Heart left ventricle (tissue), 16 donors: ENCODE measurements around the gene TAMALIN. TPM values are rescaled to one million over a fixed set of nuclear protein-coding genes. Genes with fewer than 3 reads are reported as not detected.

Experiments
- ATAC-seq, 4 donors: fragments of 200-7000 bp; cut with Tn5 transposase; one replicate each; pipeline ENCODE4 v1.9.1; 2020 to 2022; ENCODE audit warnings: moderate library complexity in 4 of 4, mild to moderate bottlenecking in 3 of 4, moderate number of reproducible peaks in 1 of 4
- DNase-seq, 5 donors: peaks; one replicate each; pipeline ENCODE4 v3.0.0-alpha.2; 2020
- H3K27ac ChIP-seq, 12 donors: fragments of 200-600 bp; sonication (generic) in 4 of 12; one replicate each; pipeline versions ENCODE4 v1.5.0 to v1.8.0; 2016 to 2022; ENCODE audit warnings: mild to moderate bottlenecking in 2 of 12
- H3K27me3 ChIP-seq, 9 donors: fragments of 200-600 bp; sonication (generic) in 2 of 9; one replicate each; pipeline versions ENCODE4 v1.5.1 to v1.8.0; 2016 to 2022; ENCODE audit warnings: mild to moderate bottlenecking in 3 of 9
- H3K36me3 ChIP-seq, 9 donors: fragments of 200-600 bp; sonication (generic) in 2 of 9; one replicate each; pipeline versions ENCODE4 v1.5.0 to v1.8.0; 2018 to 2022; ENCODE audit warnings: mild to moderate bottlenecking in 2 of 9
- H3K4me1 ChIP-seq, 12 donors: fragments of 200-600 bp; sonication (generic) in 4 of 12; one replicate each; pipeline versions ENCODE4 v1.5.0 to v1.8.0; 2016 to 2022; ENCODE audit warnings: mild to moderate bottlenecking in 3 of 12
- H3K4me3 ChIP-seq, 12 donors: fragments of 200-600 bp; sonication (generic) in 4 of 12; one replicate each; pipeline versions ENCODE4 v1.5.0 to v1.8.0; 2017 to 2022; ENCODE audit warnings: mild to moderate bottlenecking in 9 of 12, moderate library complexity in 4 of 12
- H3K9me3 ChIP-seq, 12 donors: fragments of 200-600 bp; sonication (generic) in 4 of 12; one replicate each; pipeline versions ENCODE4 v1.5.0 to v1.8.0; 2016 to 2022; ENCODE audit warnings: mild to moderate bottlenecking in 1 of 12
- CTCF ChIP-seq, 12 donors: fragments of 200-600 bp; sonication (generic) in 4 of 12; IDR thresholded peaks; one replicate each; pipeline versions ENCODE4 v1.5.0 to v1.8.0; 2018 to 2022; ENCODE audit warnings: antibody characterized with exemption in 12 of 12, mild to moderate bottlenecking in 5 of 12
- POLR2A ChIP-seq, 2 donors: fragments of 450-650 bp; IDR thresholded peaks; one replicate each; pipeline ENCODE4 v1.6.1; 2017; ENCODE audit warnings: antibody characterized with exemption in 2 of 2, mild to moderate bottlenecking in 2 of 2, moderate library complexity in 2 of 2
- WGBS, 4 donors: extraction: QIAGEN DNeasy Blood & Tissue Kit in 2 of 4; methylation state at CpG; one replicate each; pipeline versions ENCODE4 v1.1.5 to v1.1.7; 2013 to 2018; 5-methylcytosine and 5-hydroxymethylcytosine counted together
- intact Hi-C, 10 donors: fragments of 100-400 bp; cut with DNase I; formaldehyde crosslinking; loops; one replicate each; pipeline versions ENCODE4 v1.11.1 to v1.14.2; 2022
- polyA plus RNA-seq, 2 donors: library from polyadenylated mRNA; stranded (reverse); fragments of 200-250 nt; gene quantifications; one replicate each; pipeline ENCODE4 v1.2.3, GENCODE V29; 2013
- total RNA-seq, 9 donors: library from RNA; depleted of rRNA in 2 of 9; stranded (reverse); fragments of >200 nt in 2 of 9; fragmentation: NEBNext Ultra II Directional in 3 of 9; extraction: Animal tissue kit (Norgen Biotek cat#: 25700) in 3 of 9; gene quantifications; one replicate each; pipeline versions ENCODE4 v1.1.0 to v1.2.4, GENCODE V29; 2016 to 2023
- donor health status: ischemic (EF 13 %, LVEDD 7.1; RV severe dilation, severe dysfunction).
- donor health status: healthy with polysubstance abuse.
- donor health status: DM: no; HTN: yes; CAD: no.
- donor health status: DM: no; HTN: no; CAD: no.
- donor health status: ischemic (EF 25% LVEDD 6.9; RV normal size, moderate dysfunction).
- donor health status: ischemic (EF 25% LVEDD 5.7; RV mildly dilated, moderate dysfunction).
- donor health status: healthy.
- donor health status: DM: yes; HTN: yes; CAD: no.
- donor health status: ischemic (EF 35%, LVEDD 5.7; RV mildly dilated, moderate dysfunction).
- donor health status: nonischemic (EF 11% LVEDD 7.7; RV severe dilation, severe dysfunction).
- donor health status: DM: yes; HTN: yes; CAD: no.
- donor health status: PGD.
- donor health status: ischemic (EF 29% LVEDD 5.4; RV normal size, mild dysfunction).
- donor health status: nonischemic (EF 23%, LVEDD 6.1; RV moderate dilation, normal function).

Gene TAMALIN
- total and polyA plus RNA-seq, 11 donors, result 12.9 to 38.0 (median 17.8) TPM

GRCh38 chr12:51997136-51997535, 9.6 kb upstream of the TAMALIN start:
- no peak for DNase-seq
- Histone ChIP-seq H3K27ac (no peak overlapping the region), H3K27me3 (no peaks in the 10 kb centered on the region), H3K36me3 (peaks cover 0 to 51% (median 36%) of the 10 kb centered on the region in 9 donors), H3K4me1 (peaks cover 0 to 2% (median 0%) of the 10 kb centered on the region in 12 donors), H3K4me3 (no peak overlapping the region), H3K9me3 (no peaks in the 10 kb centered on the region)
- TF ChIP-seq CTCF (IDR thresholded peaks at IDR 0.05) (no peak), POLR2A (IDR thresholded peaks at IDR 0.05) (no peak)
- intact Hi-C loops, result no loop called here
- no peak for ATAC-seq
- WGBS, 4 donors, result 90 to 99% (median 92%) methylated on average over 5 of the region's 5 CpGs

- intact Hi-C loops, result loop anchor here in 7 of 10 donors (5.0 kb wide), 3 partner anchors 79 to 119 kb away; no protein-coding TSS in a partner anchor
- no peak for TF ChIP-seq CTCF (IDR thresholded peaks at IDR 0.05)
- no peak for TF ChIP-seq POLR2A (IDR thresholded peaks at IDR 0.05)
- DNase-seq (no peak), ATAC-seq (no peak)
- 88 to 92% (median 90%) methylated on average over 7 to 8 of the region's 8 CpGs for WGBS, 4 donors
- H3K27ac ChIP-seq, result no peak overlapping the region
- H3K36me3 ChIP-seq, result peaks cover 0 to 4% (median under 1%) of the 10 kb centered on the region in 9 donors
- peaks cover 0 to 17% (median 4%) of the 10 kb centered on the region in 9 donors for H3K27me3 ChIP-seq
- no peaks in the 10 kb centered on the region for H3K9me3 ChIP-seq
- peaks cover 0 to 37% (median 12%) of the 10 kb centered on the region in 12 donors for H3K4me1 ChIP-seq
- no peak overlapping the region for H3K4me3 ChIP-seq
Measured at GRCh38 chr12:52003016-52003550, 3.7 kb upstream of the TAMALIN start.

GRCh38 chr12:52003591-52003990, 3.2 kb upstream of the TAMALIN start:
- no peak for DNase-seq
- H3K27ac ChIP-seq, result no peak overlapping the region
- no peak for TF ChIP-seq POLR2A (IDR thresholded peaks at IDR 0.05)
- no peak for TF ChIP-seq CTCF (IDR thresholded peaks at IDR 0.05)
- ATAC-seq, result no peak
- peaks cover 0 to 20% (median 4%) of the 10 kb centered on the region in 9 donors for H3K27me3 ChIP-seq
- H3K9me3 ChIP-seq, result no peaks in the 10 kb centered on the region
- no peak overlapping the region for H3K4me3 ChIP-seq
- intact Hi-C loops, result loop anchor here in 7 of 10 donors (5.0 kb wide), 3 partner anchors 79 to 119 kb away; no protein-coding TSS in a partner anchor
- H3K36me3 ChIP-seq, result peaks cover 0 to 1% (median 0%) of the 10 kb centered on the region in 9 donors
- 73 to 85% (median 84%) methylated on average over 6 of the region's 6 CpGs for WGBS, 4 donors
- H3K4me1 ChIP-seq, result peaks cover 0 to 42% (median 15%) of the 10 kb centered on the region in 12 donors

- Histone ChIP-seq H3K36me3 (peaks cover 0 to 7% (median 0%) of the 10 kb centered on the region in 9 donors), H3K4me1 (peaks cover 0 to 47% (median 17%) of the 10 kb centered on the region in 12 donors), H3K4me3 (no peak overlapping the region), H3K27ac (no peak overlapping the region), H3K27me3 (peaks cover 0 to 20% (median 4%) of the 10 kb centered on the region in 9 donors), H3K9me3 (no peaks in the 10 kb centered on the region)
- 58 to 88% (median 59%) methylated on average over 3 to 5 of the region's 5 CpGs for WGBS, 4 donors
- DNase-seq (peak in 4 of 5 donors; percentile 59 to 64 (median 60)), ATAC-seq (peak; percentile 16 to 40 (median 30))
- intact Hi-C loops, result loop anchor here in 9 of 10 donors (1.0 to 5.0 kb wide), 9 partner anchors 16 to 119 kb away; no protein-coding TSS in a partner anchor
- TF ChIP-seq POLR2A (IDR thresholded peaks at IDR 0.05) (no peak), CTCF (IDR thresholded peaks at IDR 0.05) (peak; percentile 48 to 77 (median 70))
Measured at GRCh38 chr12:52004042-52004648, 2.6 kb upstream of the TAMALIN start.
